Measurements from ENCODE around the gene GRIP2.

GRIP2 gene

GRCh38 chr3:14467814-14468620 lies 72.1 kb downstream of the GRIP2 start:
- peak; percentile 83 for TF ChIP-seq CTCF (IDR thresholded peaks at IDR 0.05; ENCODE audit: low read depth, low read length, missing control alignments)
- no peak for DNase-seq (ENCODE audit: low read depth)
- in situ Hi-C loops (cut with HindIII; ENCODE audit: low sequenced_read_pairs): loop anchor here (25.0 kb wide), 1 partner anchor 181 kb away; no protein-coding TSS in a partner anchor
- no peak overlapping the region for H3K4me3 ChIP-seq (ENCODE audit: low read depth, low read length)

GRCh38 chr3:14466179-14466903 lies 73.8 kb downstream of the GRIP2 start:
- no peak for DNase-seq (ENCODE audit: low read depth)

GRCh38 chr3:14465425-14465824 lies 74.7 kb downstream of the GRIP2 start:
- no peak for TF ChIP-seq CTCF (IDR thresholded peaks at IDR 0.05; ENCODE audit: low read depth, low read length, missing control alignments)

More at GRCh38 chr3:14466179-14466903, 73.8 kb downstream of the GRIP2 start:
- in situ Hi-C loops (cut with HindIII; ENCODE audit: low sequenced_read_pairs): loop anchor here (25.0 kb wide), 1 partner anchor 179 kb away; no protein-coding TSS in a partner anchor
- no peak overlapping the region for H3K4me3 ChIP-seq (ENCODE audit: low read depth, low read length)
- no peak for TF ChIP-seq CTCF (IDR thresholded peaks at IDR 0.05; ENCODE audit: low read depth, low read length, missing control alignments)

GRCh38 chr3:14464521-14464920 lies 75.6 kb downstream of the GRIP2 start:
- no peak overlapping the region for H3K4me3 ChIP-seq (ENCODE audit: low read depth, low read length)
- no peak for DNase-seq (ENCODE audit: low read depth)
- in situ Hi-C loops (cut with HindIII; ENCODE audit: low sequenced_read_pairs): loop anchor here (25.0 kb wide), 1 partner anchor 177 kb away; no protein-coding TSS in a partner anchor
- no peak for TF ChIP-seq CTCF (IDR thresholded peaks at IDR 0.05; ENCODE audit: low read depth, low read length, missing control alignments)

More at GRCh38 chr3:14465425-14465824, 74.7 kb downstream of the GRIP2 start:
- DNase-seq (ENCODE audit: low read depth): no peak
- in situ Hi-C loops (cut with HindIII; ENCODE audit: low sequenced_read_pairs): loop anchor here (25.0 kb wide), 1 partner anchor 178 kb away; no protein-coding TSS in a partner anchor
- no peak overlapping the region for H3K4me3 ChIP-seq (ENCODE audit: low read depth, low read length)

- DNase-seq (ENCODE audit: low read depth): no peak
- in situ Hi-C loops (cut with HindIII; ENCODE audit: low sequenced_read_pairs): loop anchor here (25.0 kb wide), 1 partner anchor 177 kb away; no protein-coding TSS in a partner anchor
- TF ChIP-seq CTCF (IDR thresholded peaks at IDR 0.05; ENCODE audit: low read depth, low read length, missing control alignments): no peak
- H3K4me3 ChIP-seq (ENCODE audit: low read depth, low read length): no peak overlapping the region
Measured at GRCh38 chr3:14464141-14464465, 76.0 kb downstream of the GRIP2 start.

GRCh38 chr3:14463330-14464140 lies 76.6 kb downstream of the GRIP2 start:
- DNase-seq (ENCODE audit: low read depth): no peak
- no peak for TF ChIP-seq CTCF (IDR thresholded peaks at IDR 0.05; ENCODE audit: low read depth, low read length, missing control alignments)

More at GRCh38 chr3:14463330-14464140, 76.6 kb downstream of the GRIP2 start:
- no peak overlapping the region for H3K4me3 ChIP-seq (ENCODE audit: low read depth, low read length)
- in situ Hi-C loops (cut with HindIII; ENCODE audit: low sequenced_read_pairs): loop anchor here (25.0 kb wide), 1 partner anchor 176 kb away; no protein-coding TSS in a partner anchor

All from astrocyte of the cerebellum (primary cell).